Activated naive CD4-positive, alpha-beta T cell treated with anti-CD3 and anti-CD28 coated beads, Interleukin-2, amount 50 U/mL, for 24 hours (primary cell): ENCODE measurements around the gene PPP1R26.
"Not testable (repeated sequence)": the region's sequence is repeated elsewhere in the genome, so short reads cannot be mapped to it uniquely, and the experiment has no call there.

ENCODE experiments used
- H3K27ac Mint-ChIP-seq: one replicate; pipeline ENCODE4 v1.8.0; 2021; ENCODE audit warnings: mild to moderate bottlenecking, mixed read lengths
- H3K27me3 Mint-ChIP-seq: one replicate; pipeline ENCODE4 v1.8.0; 2021; ENCODE audit warnings: mixed read lengths
- H3K36me3 Mint-ChIP-seq: one replicate; pipeline ENCODE4 v1.8.0; 2021; ENCODE audit warnings: mixed read lengths
- H3K4me1 Mint-ChIP-seq: one replicate; pipeline ENCODE4 v1.8.0; 2021; ENCODE audit warnings: mixed read lengths
- H3K4me3 Mint-ChIP-seq: one replicate; pipeline ENCODE4 v1.8.0; 2021; ENCODE audit warnings: mild to moderate bottlenecking, mixed read lengths
- H3K9me3 Mint-ChIP-seq: one replicate; pipeline ENCODE4 v1.8.0; 2021; ENCODE audit warnings: mixed read lengths

The PPP1R26 gene

GRCh38 chr9:135479469-135480052 is at the start of gene PPP1R26:
Gene PPP1R26 (plus strand): TSS chr9:135479782. CDS start chr9:135484511, 4,729 bp downstream.
- Mint-ChIP-seq H3K27ac (no peak within 1 kb of the TSS), H3K36me3 (no peaks in the 10 kb centered on the region), H3K4me1 (peaks cover 9% of the 10 kb centered on the region), H3K27me3 (peaks cover 29% of the 10 kb centered on the region), H3K4me3 (peak within 1 kb of the TSS; percentile 93), H3K9me3 (no peaks in the 10 kb centered on the region)

GRCh38 chr9:135437259-135437658 is 42.3 kb upstream of the PPP1R26 start:
- Mint-ChIP-seq H3K4me1 (no peaks in the 10 kb centered on the region), H3K27me3 (peaks cover 12% of the 10 kb centered on the region), H3K9me3 (peaks cover 5% of the 10 kb centered on the region), H3K27ac (no peak overlapping the region), H3K4me3 (no peak overlapping the region), H3K36me3 (peaks cover 1% of the 10 kb centered on the region)

- not testable (repeated sequence) for H3K9me3 Mint-ChIP-seq, H3K4me3 Mint-ChIP-seq, H3K4me1 Mint-ChIP-seq, H3K36me3 Mint-ChIP-seq, H3K27ac Mint-ChIP-seq
- peaks cover 12% of the 10 kb centered on the region for H3K27me3 Mint-ChIP-seq
Measured at GRCh38 chr9:135437696-135438095, 41.9 kb upstream of the PPP1R26 start.

- not testable (repeated sequence) for H3K9me3 Mint-ChIP-seq, H3K27me3 Mint-ChIP-seq, H3K27ac Mint-ChIP-seq, H3K4me1 Mint-ChIP-seq, H3K36me3 Mint-ChIP-seq, H3K4me3 Mint-ChIP-seq
Measured at GRCh38 chr9:135438581-135439232, 40.9 kb upstream of the PPP1R26 start.

- not testable (repeated sequence) for H3K27me3 Mint-ChIP-seq, H3K36me3 Mint-ChIP-seq, H3K4me1 Mint-ChIP-seq, H3K27ac Mint-ChIP-seq, H3K9me3 Mint-ChIP-seq, H3K4me3 Mint-ChIP-seq
Measured at GRCh38 chr9:135439514-135439913, 40.1 kb upstream of the PPP1R26 start.

GRCh38 chr9:135439916-135440315 is 39.7 kb upstream of the PPP1R26 start:
- no peak overlapping the region for H3K27ac Mint-ChIP-seq
- no peak overlapping the region for H3K4me3 Mint-ChIP-seq
- peaks cover 5% of the 10 kb centered on the region for H3K9me3 Mint-ChIP-seq
- H3K27me3 Mint-ChIP-seq = peaks cover 9% of the 10 kb centered on the region
- peaks cover 1% of the 10 kb centered on the region for H3K36me3 Mint-ChIP-seq
- H3K4me1 Mint-ChIP-seq = no peaks in the 10 kb centered on the region

GRCh38 chr9:135440620-135441019 is 39.0 kb upstream of the PPP1R26 start:
- no peak overlapping the region for H3K27ac Mint-ChIP-seq
- peaks cover 4% of the 10 kb centered on the region for H3K4me1 Mint-ChIP-seq
- H3K27me3 Mint-ChIP-seq = peaks cover 9% of the 10 kb centered on the region
- no peak overlapping the region for H3K4me3 Mint-ChIP-seq
- peaks cover 1% of the 10 kb centered on the region for H3K36me3 Mint-ChIP-seq
- H3K9me3 Mint-ChIP-seq = peaks cover 5% of the 10 kb centered on the region

- not testable (repeated sequence) for H3K27me3 Mint-ChIP-seq, H3K9me3 Mint-ChIP-seq, H3K4me1 Mint-ChIP-seq, H3K27ac Mint-ChIP-seq, H3K36me3 Mint-ChIP-seq, H3K4me3 Mint-ChIP-seq
Measured at GRCh38 chr9:135441105-135442071, 38.2 kb upstream of the PPP1R26 start.

- Mint-ChIP-seq H3K27me3 (peaks cover 1% of the 10 kb centered on the region), H3K4me1 (peaks cover 8% of the 10 kb centered on the region)
Measured at GRCh38 chr9:135442075-135442474, 37.5 kb upstream of the PPP1R26 start.

GRCh38 chr9:135443797-135444425 is 35.7 kb upstream of the PPP1R26 start:
- H3K36me3 Mint-ChIP-seq = no peaks in the 10 kb centered on the region
- H3K27ac Mint-ChIP-seq = no peak overlapping the region
- peaks cover 8% of the 10 kb centered on the region for H3K4me1 Mint-ChIP-seq
- no peaks in the 10 kb centered on the region for H3K9me3 Mint-ChIP-seq
- peaks cover 1% of the 10 kb centered on the region for H3K27me3 Mint-ChIP-seq
- H3K4me3 Mint-ChIP-seq = no peak overlapping the region

More at GRCh38 chr9:135442075-135442474, 37.5 kb upstream of the PPP1R26 start:
- H3K9me3 Mint-ChIP-seq = peaks cover under 1% of the 10 kb centered on the region
- no peak overlapping the region for H3K27ac Mint-ChIP-seq
- no peaks in the 10 kb centered on the region for H3K36me3 Mint-ChIP-seq
- no peak overlapping the region for H3K4me3 Mint-ChIP-seq

- H3K27me3 Mint-ChIP-seq = peaks cover 1% of the 10 kb centered on the region
- H3K36me3 Mint-ChIP-seq = no peaks in the 10 kb centered on the region
- H3K9me3 Mint-ChIP-seq = no peaks in the 10 kb centered on the region
- no peak overlapping the region for H3K27ac Mint-ChIP-seq
- H3K4me1 Mint-ChIP-seq = peaks cover 8% of the 10 kb centered on the region
- no peak overlapping the region for H3K4me3 Mint-ChIP-seq
Measured at GRCh38 chr9:135447126-135447525, 32.5 kb upstream of the PPP1R26 start.

GRCh38 chr9:135448663-135449100 is 30.9 kb upstream of the PPP1R26 start:
- Mint-ChIP-seq H3K27me3 (peaks cover 1% of the 10 kb centered on the region), H3K4me1 (peaks cover 8% of the 10 kb centered on the region), H3K4me3 (no peak overlapping the region), H3K36me3 (no peaks in the 10 kb centered on the region), H3K9me3 (no peaks in the 10 kb centered on the region), H3K27ac (no peak overlapping the region)

- not testable (repeated sequence) for H3K36me3 Mint-ChIP-seq, H3K27ac Mint-ChIP-seq, H3K9me3 Mint-ChIP-seq, H3K4me3 Mint-ChIP-seq, H3K4me1 Mint-ChIP-seq, H3K27me3 Mint-ChIP-seq
Measured at GRCh38 chr9:135449532-135449931, 30.1 kb upstream of the PPP1R26 start.

- H3K4me3 Mint-ChIP-seq = no peak overlapping the region
- H3K4me1 Mint-ChIP-seq = peaks cover 1% of the 10 kb centered on the region
- H3K36me3 Mint-ChIP-seq = no peaks in the 10 kb centered on the region
- peaks cover 6% of the 10 kb centered on the region for H3K27me3 Mint-ChIP-seq
- H3K27ac Mint-ChIP-seq = no peak overlapping the region
- no peaks in the 10 kb centered on the region for H3K9me3 Mint-ChIP-seq
Measured at GRCh38 chr9:135450956-135451355, 28.6 kb upstream of the PPP1R26 start.

GRCh38 chr9:135451909-135452308 is 27.7 kb upstream of the PPP1R26 start:
- not testable (repeated sequence) for H3K4me3 Mint-ChIP-seq

More at GRCh38 chr9:135451909-135452308, 27.7 kb upstream of the PPP1R26 start:
- not testable (repeated sequence) for H3K36me3 Mint-ChIP-seq, H3K9me3 Mint-ChIP-seq, H3K27me3 Mint-ChIP-seq, H3K4me1 Mint-ChIP-seq, H3K27ac Mint-ChIP-seq
